ENCODE measurements around the gene PSMD5. TPM values are rescaled to one million over a fixed set of nuclear protein-coding genes. Genes with fewer than 3 reads are reported as not detected.

Gene PSMD5
- total and polyA plus RNA-seq, 7 donors, result 13.2 to 42.6 (median 28.6) TPM

DNA sequence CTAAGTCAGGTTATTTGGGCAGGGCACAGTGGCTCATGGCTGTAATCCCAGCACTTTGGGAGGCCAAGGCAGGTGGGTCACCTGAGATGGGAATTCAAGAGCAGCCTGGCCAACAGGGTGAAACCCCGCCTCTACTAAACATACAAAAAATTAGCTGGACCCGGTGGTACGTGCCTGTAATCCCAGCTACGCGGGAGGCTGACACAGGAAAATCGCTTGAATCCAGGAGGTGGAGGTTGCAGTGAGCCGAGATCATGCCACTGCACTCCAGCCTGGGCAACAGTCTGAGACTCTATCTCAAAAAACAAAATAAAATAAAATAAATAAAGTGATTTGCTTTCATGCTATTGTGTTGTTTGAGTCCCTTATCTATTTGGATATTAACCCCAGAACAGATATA is 41.3 kb downstream of the PSMD5 start:
- Histone ChIP-seq H3K4me3 (no peak overlapping the region), H3K4me1 (no peaks in the 10 kb centered on the region), H3K27ac (no peak overlapping the region), H3K27me3 (no peaks in the 10 kb centered on the region), H3K9me3 (peaks cover 0 to 3% (median 0%) of the 10 kb centered on the region in 4 donors), H3K36me3 (no peaks in the 10 kb centered on the region)
- DNase-seq, result no peak
- TF ChIP-seq POLR2AphosphoS5 (IDR thresholded peaks at IDR 0.05) (no peak), POLR2A (IDR thresholded peaks at IDR 0.05) (no peak), EP300 (IDR thresholded peaks at IDR 0.05) (no peak)
- TF ChIP-seq, protein P1, sequence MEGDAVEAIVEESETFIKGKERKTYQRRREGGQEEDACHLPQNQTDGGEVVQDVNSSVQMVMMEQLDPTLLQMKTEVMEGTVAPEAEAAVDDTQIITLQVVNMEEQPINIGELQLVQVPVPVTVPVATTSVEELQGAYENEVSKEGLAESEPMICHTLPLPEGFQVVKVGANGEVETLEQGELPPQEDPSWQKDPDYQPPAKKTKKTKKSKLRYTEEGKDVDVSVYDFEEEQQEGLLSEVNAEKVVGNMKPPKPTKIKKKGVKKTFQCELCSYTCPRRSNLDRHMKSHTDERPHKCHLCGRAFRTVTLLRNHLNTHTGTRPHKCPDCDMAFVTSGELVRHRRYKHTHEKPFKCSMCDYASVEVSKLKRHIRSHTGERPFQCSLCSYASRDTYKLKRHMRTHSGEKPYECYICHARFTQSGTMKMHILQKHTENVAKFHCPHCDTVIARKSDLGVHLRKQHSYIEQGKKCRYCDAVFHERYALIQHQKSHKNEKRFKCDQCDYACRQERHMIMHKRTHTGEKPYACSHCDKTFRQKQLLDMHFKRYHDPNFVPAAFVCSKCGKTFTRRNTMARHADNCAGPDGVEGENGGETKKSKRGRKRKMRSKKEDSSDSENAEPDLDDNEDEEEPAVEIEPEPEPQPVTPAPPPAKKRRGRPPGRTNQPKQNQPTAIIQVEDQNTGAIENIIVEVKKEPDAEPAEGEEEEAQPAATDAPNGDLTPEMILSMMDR (IDR thresholded peaks at IDR 0.05), result no peak
- intact Hi-C loops (cut with DNase I), result no loop called here
- 94 to 95% methylated on average over 7 of the region's 7 CpGs for WGBS, 2 donors

DNA sequence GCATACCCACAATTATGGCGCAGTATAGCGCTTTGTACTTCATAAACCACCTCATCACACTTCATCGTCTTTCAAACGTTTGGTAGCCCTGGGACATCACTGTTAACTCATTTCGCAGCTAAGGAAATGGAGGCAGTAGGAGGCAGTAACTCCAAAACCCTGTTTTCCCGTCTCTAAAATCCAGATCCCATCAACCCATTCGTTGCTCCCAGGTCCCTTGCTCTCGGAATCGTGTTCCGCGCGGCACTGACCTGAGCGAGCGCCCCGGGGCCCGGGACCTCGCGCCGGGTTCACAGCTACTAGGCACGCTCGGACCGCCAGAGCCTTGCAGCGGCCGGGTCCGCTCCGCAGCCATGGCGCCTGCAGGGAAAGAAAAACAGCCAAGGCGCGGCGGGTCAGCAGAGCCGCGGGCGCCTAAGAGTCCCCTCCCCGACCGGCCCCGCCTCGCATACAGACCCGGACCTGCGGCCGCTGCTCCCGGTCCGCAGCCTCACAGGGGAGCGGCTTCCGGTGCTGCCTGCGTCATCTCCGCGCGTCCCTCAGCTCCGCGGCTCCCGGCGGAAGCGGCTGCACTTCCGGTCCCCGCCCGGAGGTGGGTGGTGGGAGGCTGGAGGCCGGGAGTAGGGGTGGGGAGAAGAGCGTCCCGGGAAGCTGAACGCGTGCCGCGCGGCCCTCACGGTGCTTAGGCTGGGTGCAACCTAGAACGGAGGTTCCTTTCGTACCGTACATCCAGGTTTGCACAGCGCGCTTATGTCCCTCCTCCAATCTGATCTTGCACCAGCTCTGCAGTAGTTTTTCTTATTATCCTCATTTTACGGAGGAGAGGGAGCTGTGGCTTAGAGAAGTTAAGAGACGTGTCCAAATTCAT is 49.6 kb downstream of the PSMD5 start, which contains the start of gene FBXW2:
Gene FBXW2, minus strand, starts transcription at position 519 of the 868 bp plus-strand sequence. CDS start 5,158 bp downstream, outside the sequence.
- DNase-seq, result peak; percentile 95
- Histone ChIP-seq H3K36me3 (peaks cover 0 to 13% (median 3%) of the 10 kb centered on the region in 4 donors), H3K4me1 (peaks cover 0 to 39% (median 30%) of the 10 kb centered on the region in 4 donors), H3K9me3 (no peaks in the 10 kb centered on the region), H3K4me3 (peak within 1 kb of the TSS; percentile 69 to 95 (median 90)), H3K27ac (peak within 1 kb of the TSS; percentile 86 to 94 (median 91)), H3K27me3 (no peaks in the 10 kb centered on the region)
- intact Hi-C loops (cut with DNase I), result loop anchor here (2.0 kb wide), 3 partner anchors 54 to 144 kb away; partner anchors contain the start of gene MEGF9
- TF ChIP-seq POLR2AphosphoS5 (IDR thresholded peaks at IDR 0.05), result peak; percentile 95 to 98 (median 97)
- TF ChIP-seq POLR2A (IDR thresholded peaks at IDR 0.05), result peak; percentile 91 to 94
- TF ChIP-seq, protein P1 (IDR thresholded peaks at IDR 0.05), result peak in 1 of 4 experiments; percentile 31
- TF ChIP-seq EP300 (IDR thresholded peaks at IDR 0.05), result peak in 1 of 4 donors; percentile 35
- WGBS, 2 donors, result 0% methylated on average over 72 of the region's 72 CpGs

DNA sequence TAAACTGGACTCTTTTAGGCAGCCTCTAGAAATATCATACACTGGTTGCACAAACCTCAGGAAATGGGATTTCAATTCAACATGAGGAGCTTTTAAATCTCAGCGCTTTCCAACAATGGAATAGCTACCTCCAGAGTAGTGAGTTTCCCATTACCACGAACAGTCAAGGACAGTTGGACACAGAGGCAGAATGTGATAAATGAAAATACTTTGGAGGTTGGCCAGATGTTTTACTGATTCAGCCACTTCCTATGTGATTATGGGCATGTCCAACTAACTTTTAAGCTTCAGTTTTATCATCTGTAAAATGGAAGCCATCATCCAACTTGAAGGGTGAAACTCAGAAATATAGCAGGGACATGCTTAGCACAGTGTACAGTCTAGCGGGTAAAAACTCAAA is 51.6 kb downstream of the PSMD5 start:
- Histone ChIP-seq H3K36me3 (peaks cover 0 to 31% (median 11%) of the 10 kb centered on the region in 4 donors), H3K27ac (no peak overlapping the region), H3K4me3 (no peak overlapping the region), H3K27me3 (no peaks in the 10 kb centered on the region), H3K4me1 (peaks cover 0 to 47% (median 38%) of the 10 kb centered on the region in 4 donors), H3K9me3 (no peaks in the 10 kb centered on the region)
- no peak for DNase-seq
- WGBS, 2 donors, result 90 to 94% methylated on average over 3 of the region's 3 CpGs
- TF ChIP-seq EP300 (IDR thresholded peaks at IDR 0.05) (no peak), POLR2A (IDR thresholded peaks at IDR 0.05) (no peak), POLR2AphosphoS5 (IDR thresholded peaks at IDR 0.05) (no peak)
- TF ChIP-seq, protein P1 (IDR thresholded peaks at IDR 0.05), result no peak
- intact Hi-C loops (cut with DNase I), result no loop called here

DNA sequence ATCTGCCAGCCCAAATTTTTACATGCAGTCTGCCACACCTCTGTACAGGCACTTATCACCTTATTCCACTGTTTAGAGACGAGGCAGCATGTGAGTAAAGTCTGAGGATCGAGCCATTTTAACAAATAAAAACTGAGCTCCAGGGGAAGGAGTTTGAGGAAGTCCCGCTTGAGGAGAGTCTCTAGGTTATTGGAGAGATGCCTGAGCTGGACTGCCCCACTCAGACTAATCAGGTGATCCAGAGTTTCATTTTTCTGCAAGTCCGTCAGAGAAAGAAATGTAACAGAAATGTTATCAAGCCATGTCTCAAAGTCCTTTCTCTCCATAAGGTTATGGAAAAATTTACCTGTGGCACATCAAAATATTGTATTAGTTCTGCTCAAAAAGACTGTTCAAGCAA is 54.8 kb downstream of the PSMD5 start:
- Histone ChIP-seq H3K4me1 (peaks cover 0 to 44% (median 29%) of the 10 kb centered on the region in 4 donors), H3K27ac (no peak overlapping the region), H3K9me3 (no peaks in the 10 kb centered on the region), H3K27me3 (no peaks in the 10 kb centered on the region), H3K4me3 (no peak overlapping the region), H3K36me3 (peaks cover 0 to 39% (median 11%) of the 10 kb centered on the region in 4 donors)
- intact Hi-C loops (cut with DNase I), result no loop called here
- WGBS, 2 donors, result 78 to 79% methylated on average over 4 of the region's 4 CpGs
- no peak for DNase-seq
- TF ChIP-seq EP300 (IDR thresholded peaks at IDR 0.05) (no peak), POLR2AphosphoS5 (IDR thresholded peaks at IDR 0.05) (no peak), POLR2A (IDR thresholded peaks at IDR 0.05) (no peak)
- TF ChIP-seq, protein P1 (IDR thresholded peaks at IDR 0.05), result no peak
